HS-27A (cell line): ENCODE measurements around the gene MX2.
"Not testable (repeated sequence)": the region's sequence is repeated elsewhere in the genome, so short reads cannot be mapped to it uniquely, and the experiment has no call there.

Source experiments
- DNase-seq: peaks from one replicate; pipeline ENCODE4 v3.0.0-alpha.2; 2012; ENCODE audit warnings: low read depth, missing footprints

Gene MX2, protein sequence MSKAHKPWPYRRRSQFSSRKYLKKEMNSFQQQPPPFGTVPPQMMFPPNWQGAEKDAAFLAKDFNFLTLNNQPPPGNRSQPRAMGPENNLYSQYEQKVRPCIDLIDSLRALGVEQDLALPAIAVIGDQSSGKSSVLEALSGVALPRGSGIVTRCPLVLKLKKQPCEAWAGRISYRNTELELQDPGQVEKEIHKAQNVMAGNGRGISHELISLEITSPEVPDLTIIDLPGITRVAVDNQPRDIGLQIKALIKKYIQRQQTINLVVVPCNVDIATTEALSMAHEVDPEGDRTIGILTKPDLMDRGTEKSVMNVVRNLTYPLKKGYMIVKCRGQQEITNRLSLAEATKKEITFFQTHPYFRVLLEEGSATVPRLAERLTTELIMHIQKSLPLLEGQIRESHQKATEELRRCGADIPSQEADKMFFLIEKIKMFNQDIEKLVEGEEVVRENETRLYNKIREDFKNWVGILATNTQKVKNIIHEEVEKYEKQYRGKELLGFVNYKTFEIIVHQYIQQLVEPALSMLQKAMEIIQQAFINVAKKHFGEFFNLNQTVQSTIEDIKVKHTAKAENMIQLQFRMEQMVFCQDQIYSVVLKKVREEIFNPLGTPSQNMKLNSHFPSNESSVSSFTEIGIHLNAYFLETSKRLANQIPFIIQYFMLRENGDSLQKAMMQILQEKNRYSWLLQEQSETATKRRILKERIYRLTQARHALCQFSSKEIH

DNA sequence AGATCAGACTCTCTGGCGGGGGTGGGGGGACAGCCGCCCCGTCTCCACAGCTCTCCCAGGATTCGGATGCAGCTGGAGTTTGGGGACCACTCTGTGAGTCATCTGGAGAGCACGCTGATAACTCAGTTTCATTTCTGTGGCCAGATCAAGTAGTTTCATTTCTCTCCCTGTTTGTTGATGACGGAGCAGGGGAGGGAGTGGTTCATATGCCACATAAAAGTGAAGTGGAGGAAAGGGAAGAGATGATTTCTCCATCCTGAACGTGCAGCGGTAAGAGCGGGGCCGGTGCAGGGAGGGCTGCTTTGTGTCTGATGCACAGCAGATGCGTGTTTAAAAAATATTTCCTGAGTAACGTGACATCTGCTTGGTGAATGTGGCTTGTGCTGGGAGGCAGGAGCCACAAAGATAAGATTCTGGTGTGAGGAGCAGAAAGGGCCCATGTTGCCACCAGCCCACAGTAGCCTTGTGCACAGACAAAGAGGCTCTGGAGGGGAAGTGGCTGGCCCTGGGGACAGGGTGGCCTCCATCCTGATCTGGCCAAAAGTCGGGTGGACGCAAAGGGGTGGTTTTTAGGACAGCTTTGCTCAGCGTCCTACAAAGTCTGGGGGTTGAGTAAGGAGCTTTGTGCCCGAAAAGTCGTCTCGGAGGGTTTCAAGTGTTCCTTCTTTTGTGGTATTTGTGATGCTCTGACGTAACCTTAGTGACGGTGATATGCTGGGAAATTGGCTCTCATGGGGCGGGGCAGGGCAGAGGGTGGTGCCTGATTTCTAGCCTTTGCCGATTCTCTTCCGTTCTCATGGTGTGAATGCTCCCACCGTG, at the start of gene MX2:
Gene MX2 (plus strand): TSS at position 242 of the 819 bp plus-strand sequence. CDS start 14,880 bp downstream, outside the sequence.
- DNase-seq = no peak

DNA sequence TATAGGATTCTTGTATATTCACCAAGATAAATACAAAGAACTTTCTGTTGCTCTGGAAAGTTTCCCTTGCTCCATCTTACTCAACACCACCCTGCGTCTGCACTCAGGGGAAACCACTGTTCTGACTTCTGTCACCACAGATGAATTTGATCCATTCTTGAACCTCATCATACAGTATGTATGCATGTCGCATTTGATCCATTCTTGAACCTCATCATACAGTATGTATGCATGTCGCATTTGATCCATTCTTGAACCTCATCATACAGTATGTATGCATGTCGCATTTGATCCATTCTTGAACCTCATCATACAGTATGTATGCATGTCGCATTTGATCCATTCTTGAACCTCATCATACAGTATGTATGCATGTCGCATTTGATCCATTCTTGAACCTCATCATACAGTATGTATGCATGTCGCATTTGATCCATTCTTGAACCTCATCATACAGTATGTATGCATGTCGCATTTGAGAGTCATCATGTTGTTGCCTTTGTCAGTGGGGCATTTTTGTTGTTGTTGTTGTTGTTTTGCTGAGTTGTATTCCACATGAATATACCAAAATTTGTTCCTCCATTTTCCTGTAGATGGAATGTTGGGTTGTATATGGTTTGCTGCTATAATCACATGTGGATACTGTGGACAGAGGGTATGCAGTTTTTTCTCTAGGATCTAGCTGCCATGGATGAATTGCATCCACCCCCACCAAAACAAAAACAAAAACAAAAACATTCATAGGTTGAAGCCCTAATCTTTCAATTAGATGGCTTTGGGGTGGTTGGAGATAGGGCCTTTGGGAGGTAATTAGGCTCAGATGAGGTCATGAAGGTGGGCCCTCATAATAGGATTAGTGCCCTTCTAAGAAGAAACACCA, 48.3 kb upstream of the MX2 start:
- DNase-seq = not testable (repeated sequence)

DNA sequence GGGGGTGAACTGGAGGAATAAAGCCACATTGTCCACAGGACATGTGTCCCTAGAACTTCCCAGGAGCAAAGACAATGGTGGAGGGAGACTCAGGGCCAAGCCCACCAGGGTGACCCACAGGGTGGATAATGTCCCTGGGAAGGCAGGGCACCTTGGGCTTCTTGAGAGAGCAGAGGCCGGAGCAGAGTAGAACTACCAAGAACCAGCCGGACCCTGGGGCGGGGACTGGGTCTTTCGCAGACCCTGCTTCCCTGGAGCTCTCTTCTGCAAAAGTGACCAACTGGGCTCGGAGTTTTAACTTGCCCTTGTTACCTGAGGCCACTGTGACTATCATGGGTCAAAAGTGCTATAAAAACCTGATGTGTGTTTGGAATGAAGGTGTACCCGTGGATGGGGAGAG, 46.1 kb upstream of the MX2 start:
- no peak for DNase-seq

DNA sequence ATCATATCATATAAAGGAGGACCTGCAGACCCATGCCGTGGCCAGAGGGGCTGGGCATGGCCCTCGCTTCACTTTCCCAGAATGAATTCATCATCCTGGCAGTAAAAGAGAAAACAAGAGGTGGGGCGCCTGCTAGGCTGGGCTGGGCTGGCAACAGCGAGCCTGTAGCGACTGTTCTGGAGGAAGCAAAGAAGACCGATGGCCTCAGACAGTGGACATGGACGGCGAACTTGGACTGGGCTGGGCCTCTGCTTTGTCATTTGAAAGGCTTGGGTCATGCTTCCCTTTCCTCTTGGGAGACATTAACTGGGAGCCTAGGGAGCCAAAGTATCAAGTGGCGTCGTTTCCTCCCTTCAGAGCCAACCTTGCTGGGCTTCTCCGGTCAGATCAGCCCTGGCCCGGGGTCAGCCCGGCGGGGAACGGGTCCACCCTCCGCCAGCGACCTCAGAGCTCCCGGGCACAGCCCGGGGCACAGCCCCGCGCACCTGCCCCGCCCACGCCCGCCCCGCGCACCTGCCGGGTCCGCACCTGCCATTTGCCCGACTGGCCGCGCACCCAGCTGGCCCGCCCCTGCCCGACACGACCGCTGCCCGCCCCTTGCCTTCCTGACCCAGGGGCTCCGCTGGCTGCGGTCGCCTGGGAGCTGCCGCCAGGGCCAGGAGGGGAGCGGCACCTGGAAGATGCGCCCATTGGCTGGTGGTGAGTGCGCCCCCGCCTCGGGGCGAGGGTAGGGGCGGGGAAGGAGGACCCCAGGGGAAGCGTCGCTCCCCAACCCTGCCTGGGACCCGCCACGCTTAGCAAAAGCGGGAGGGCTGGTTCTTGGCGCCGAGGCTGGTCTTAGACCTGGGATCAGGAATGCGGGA, 45.4 kb upstream of the MX2 start, which contains the start of gene FAM3B:
Gene FAM3B (plus strand): TSS at position 602 of the 863 bp plus-strand sequence. CDS start 79 bp downstream, at position 681.
- no peak for DNase-seq

DNA sequence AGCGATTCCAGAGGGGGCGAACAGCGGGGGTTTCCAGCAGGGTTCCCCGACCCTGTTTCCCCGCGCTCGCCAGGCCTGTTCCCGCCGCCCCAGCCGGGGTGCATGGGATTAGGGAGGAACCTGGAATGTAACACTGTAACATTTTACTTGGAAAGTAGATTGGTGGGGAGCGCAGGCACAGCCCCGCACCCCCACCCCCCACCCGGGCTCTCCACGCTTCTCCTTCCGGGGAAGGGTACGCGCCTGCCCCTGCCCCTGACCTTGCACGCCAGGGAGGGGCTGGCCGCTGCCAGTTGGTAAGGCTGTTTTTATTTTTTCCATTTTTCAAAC, 44.8 kb upstream of the MX2 start:
- DNase-seq = no peak

DNA sequence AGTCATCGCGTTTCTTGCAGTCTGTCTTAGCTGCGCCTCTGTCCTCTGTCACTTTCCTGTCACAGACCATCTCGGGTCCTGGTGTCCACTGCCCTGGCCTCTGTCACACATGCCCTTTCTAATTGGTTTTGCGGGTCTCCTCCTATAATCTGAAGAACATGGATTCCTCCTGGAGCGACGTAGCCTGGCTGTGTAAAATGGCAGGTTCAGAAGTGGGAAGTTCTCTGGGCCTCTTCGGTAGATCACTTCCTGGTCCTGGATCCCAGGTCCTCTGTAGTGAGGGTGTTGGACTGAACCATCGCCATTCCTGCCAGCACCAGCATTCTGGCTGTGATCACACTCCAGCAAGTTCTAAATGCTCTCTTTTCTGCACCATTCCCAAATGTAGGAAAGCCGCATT, 44.4 kb upstream of the MX2 start:
- DNase-seq = no peak

DNA sequence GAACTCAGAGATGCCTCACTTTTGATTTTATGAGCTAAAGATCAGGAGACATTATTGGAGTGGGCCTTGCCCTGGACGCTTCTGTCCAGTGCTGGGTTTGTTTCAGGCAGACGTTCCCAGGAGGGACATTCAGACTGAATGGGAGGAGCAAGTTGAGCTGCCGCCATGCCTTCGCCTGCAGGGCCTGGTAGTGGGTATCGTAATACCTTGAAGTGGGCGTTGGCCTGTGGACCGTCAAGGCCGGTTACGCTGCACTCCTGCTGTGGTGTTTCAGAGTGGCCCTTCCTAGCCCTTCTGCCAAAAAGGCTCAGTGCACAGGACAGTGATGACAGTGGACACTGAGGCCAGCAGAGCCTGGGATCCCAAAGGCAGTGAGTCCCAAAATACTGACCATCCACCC, 43.6 kb upstream of the MX2 start:
- DNase-seq = no peak

DNA sequence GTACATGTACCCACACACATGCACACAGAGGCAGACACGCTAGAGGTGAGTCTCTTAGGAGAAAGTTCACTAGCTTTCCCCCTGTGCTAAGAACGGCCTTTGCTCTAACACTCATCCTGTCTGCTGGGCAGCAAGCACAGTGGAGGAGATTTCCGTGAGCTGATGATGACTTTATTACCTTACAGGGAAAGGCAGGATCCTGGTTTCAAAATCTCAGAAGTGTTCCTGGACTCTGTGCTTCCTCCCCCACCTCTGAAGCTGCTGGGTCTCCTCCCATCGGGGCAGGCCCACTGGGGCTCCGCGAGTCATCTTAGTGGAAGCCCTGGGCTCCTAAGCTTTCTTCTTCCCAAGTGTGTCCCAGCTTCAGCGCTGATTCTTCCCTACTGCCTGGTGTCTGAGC, 42.6 kb upstream of the MX2 start:
- DNase-seq = no peak

DNA sequence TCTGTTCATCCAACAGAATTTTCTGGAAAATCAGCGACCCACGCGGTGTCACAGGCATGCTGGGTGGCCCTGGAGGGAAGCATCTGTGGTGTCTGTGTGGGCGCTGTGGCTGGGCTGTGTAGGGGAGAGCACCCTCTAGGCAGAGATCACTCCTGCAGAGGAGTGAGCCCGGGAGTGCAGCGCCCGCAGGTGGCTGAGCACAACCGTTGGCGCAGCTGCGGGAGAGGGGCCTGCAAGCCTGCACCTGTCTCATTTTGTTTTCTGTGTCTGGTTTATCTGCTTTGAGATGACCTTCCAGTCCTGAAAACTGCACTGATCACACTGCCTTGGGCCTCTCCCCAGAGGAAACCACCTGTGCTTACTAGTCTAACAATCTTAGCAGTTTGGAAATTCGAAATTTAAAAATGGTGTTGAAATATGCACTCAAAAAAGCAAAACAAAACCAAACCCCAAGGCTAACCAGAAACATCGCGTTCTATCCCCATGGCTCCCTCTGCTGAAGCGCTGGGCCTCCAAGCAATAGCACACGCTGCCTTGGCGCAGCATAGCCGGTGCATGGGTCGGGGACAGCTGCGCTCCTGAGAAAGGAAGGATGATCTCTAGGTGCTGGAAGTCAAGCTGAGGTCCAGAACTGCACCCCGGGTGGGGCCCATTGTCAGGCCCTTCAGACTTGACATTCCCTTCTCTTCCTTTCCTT, 40.5 kb upstream of the MX2 start:
- no peak for DNase-seq

DNA sequence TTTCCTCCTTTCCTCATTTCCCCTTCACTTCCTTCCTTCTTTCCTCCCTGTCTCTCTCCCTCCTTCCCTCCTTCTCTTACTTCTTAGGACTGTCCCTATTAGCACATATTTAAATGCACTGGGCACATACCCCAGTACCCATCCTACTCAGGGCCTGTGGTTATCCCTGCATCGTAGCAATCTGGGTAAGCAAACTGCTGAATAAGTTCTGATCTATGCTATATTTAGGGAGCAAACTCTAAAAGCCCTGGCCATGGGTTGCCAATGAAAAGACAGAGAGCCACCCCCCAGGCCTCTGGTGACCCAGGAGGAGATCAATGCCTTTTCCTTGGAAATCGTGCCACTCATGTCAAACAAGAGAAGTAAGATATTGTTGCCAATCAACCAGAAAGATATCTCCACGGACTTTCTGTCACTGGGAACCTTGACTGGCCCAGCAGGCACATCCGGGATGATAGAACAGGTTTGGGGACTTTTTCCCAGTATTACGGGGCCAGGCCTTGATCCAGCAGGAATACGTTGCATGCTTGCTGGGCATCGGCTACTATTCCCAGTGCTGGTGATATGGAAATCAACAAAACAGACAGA, 39.8 kb upstream of the MX2 start:
- no peak for DNase-seq

DNA sequence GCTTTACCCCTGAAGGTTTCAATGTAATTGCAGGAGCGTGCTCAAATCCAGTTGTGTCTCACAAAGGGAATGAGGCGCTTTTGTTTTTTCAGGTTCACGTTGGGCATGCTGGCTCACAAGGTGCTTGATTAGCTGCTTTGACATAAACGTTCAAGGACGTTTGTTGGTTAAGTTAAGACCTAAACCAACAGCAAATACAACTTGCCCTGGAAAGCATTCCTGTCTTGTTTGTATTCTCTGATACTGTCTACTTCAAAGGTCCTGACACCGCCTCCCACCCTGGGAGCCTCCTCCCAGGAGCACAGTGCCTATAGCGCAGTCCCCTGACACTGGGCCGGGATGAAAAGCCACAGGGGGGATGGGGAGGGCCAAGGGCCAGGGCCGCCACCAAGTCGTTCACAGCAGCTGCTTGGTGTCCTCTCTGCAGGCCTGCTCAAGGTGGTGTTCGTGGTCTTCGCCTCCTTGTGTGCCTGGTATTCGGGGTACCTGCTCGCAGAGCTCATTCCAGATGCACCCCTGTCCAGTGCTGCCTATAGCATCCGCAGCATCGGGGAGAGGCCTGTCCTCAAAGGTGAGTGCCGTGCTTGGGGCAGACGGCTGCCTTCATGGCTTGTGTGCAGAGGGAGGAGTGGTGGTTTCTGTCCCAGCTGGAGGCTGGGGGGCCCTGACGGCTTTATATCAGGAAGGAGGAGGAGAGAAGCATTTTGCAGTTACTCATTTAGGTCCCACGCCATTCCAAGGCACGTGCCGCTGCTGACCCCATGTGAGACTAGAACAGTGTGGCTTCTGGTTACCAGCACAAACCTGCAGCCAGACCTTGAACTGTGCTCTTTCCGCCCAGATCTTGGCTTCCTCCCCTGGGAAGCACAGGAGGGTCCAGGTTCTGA, 39.1 kb upstream of the MX2 start:
- no peak for DNase-seq

DNA sequence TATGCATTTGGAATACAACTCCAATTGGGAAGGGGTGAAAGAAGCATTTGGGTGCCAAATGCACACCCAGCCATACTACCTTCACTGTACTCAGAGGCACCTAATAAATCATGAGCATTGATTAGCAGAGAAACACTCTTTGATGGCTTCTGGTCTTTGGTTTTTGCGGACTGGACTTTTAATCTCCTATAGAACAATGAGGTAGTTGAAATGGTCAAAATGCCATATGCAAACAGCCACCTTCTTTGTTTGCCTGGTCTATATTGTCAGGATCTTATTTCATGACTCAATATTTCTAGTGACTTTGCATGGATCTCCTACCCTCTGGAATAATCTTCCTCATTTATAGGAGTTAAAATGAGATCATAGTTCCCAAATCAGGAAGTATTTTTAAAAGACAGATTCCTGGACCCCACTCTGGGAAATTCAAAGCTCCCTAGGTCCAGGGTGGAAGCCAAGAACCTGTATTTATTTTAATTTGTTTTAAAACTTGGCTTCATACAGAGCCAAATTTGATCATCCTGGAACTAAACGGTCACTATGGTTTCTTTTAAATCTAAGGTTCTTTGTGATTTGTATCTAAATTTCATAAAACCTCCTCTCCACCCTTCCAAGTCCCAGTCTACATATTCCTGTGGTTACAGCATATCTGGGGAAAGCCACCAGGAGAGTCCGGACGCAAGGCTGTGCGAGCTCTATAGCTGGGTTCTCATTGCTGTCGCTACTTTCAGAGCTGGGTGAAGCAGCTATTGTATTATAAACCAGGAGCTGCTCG, 36.5 kb upstream of the MX2 start:
- no peak for DNase-seq

DNA sequence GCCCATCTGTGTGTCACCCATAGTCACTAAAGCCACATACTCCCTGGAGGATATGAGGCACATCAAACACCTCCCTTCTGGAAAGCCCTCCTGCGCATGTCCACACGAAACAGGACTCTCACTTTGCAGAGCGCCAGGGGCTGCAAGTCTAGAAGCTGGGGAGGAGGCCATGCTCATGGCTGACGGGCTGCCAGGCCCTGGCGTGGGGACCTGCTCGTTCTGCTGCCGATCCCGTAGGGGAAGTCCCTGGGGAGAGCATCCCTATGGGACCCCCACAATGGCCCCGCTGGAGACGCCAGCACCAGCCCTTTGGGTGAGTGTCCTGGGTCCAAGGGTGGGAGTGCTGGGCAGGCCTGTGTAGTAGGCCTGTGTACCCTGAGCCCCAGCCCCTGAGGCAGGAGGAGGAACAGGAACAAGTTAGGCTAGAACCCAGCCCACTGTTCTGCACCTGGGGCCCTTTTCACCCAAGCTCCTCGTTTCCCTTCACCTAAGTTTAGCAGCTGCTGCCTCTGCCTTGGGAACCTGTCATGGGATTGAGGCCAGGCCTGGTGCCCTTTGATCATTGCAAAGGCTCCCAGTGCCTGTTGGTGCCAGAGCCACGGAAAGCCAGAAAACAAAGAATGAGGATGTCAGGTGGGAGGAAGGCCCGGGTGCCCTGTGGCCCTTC, 35.3 kb upstream of the MX2 start:
- no peak for DNase-seq

DNA sequence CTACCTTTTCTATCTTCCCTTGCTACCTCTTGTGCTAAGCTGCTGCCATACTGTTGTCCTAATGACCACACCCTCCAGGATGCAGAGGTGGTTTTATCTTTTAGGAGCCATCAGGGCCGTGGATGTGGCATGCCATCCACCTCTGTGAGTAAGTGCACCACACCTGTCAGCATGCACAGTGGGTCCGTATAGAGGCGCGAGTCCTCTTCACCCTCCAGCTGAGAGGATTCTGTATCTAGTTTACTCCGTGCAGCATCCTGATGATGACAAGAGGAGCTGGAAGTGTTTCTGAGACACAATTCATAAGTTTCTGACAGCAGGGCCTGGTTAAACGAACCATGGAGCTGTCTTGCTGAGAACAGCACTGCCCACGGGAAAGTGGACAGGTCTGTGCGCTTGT, 34.1 kb upstream of the MX2 start:
- DNase-seq = no peak

DNA sequence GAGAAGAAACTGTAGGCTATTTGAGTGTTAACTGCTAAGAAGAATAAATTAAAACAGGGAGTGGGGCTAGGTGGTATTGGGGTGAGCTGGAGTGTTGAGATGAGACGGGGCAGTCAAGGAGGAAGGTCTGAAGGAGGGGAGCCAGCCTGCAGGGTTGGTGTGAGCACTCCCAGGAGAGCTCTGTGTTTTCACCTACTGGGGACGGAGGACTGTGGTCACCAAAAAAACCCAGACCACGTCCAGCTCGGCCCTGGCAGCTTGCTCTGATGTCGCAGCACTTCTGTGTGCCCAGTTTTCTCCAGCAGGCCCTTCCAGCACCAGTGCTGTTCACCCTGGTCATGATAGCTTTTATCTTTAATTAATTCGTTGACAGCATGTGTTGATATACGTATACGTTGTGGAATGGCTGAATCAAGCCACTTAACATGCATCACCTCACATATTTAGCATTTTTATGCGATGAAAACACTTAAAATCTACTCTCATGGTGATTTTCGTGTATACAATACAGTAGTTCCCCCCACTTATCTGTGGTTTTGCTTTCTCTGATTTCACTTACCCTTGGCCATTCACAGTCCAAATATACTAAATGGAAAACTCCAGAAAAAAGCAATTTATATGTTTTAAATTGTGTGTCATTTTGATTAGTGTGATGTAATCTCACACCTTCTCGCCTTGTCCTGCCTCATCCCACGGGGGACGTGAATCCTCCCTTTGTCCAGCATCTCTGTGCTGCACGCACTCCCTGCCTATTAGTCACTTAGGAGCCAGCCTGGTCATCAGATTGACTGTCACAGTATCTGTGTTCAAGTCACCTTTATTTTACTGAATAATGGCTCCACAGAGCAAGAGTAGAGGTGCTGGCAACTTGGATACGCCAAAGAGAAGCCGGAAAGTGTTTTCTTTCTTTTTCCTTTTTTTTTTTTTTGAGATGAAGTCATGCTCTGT, 32.9 kb upstream of the MX2 start:
- DNase-seq = no peak

DNA sequence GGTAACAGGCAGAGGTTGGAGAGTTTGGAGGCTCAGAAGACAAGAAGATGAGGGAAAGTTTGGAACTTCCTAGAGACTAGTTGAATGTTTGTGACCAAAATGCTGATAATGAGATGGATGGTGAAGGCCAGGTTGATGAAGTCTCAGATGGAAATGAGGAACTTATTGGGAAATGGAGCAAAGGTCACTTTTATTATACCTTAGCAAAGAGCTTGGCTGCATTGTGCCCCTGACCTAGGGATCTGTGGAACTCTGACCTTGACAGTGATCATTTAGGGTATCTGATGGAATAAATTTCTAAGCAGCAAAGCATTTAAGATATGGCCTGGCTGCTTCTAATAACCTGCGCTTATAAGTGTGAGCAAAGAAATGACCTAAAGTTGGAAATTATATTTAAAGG, 28.1 kb upstream of the MX2 start:
- no peak for DNase-seq
